ENCODE results near the gene LRRC37B. TPM values are rescaled to one million over a fixed set of nuclear protein-coding genes. Genes with fewer than 3 reads are reported as not detected.
"Not testable (repeated sequence)": the region's sequence is repeated elsewhere in the genome, so short reads cannot be mapped to it uniquely, and the experiment has no call there.

The LRRC37B gene
- total and polyA plus RNA-seq, 9 donors, result 12.1 to 23.8 (median 19.2) TPM

GRCh38 chr17:32066863-32067642 is 59.9 kb downstream of the LRRC37B start:
- peak in 1 of 3 donors; percentile 32 for TF ChIP-seq CTCF (IDR thresholded peaks at IDR 0.05)
- H3K27ac ChIP-seq; H3K4me1 ChIP-seq (ENCODE audit: insufficient read depth); H3K36me3 ChIP-seq; H3K4me3 ChIP-seq; intact Hi-C loops (cut with DNase I); H3K27me3 ChIP-seq; H3K9me3 ChIP-seq: not testable (repeated sequence)
- peak; percentile 40 to 67 (median 55) for DNase-seq
- 30 to 57% (median 47%) methylated on average over 13 to 25 of the region's 25 CpGs for WGBS, 3 donors

GRCh38 chr17:32069067-32069466 is 61.9 kb downstream of the LRRC37B start:
- intact Hi-C loops (cut with DNase I); H3K4me3 ChIP-seq; H3K9me3 ChIP-seq; H3K27me3 ChIP-seq; H3K27ac ChIP-seq; H3K36me3 ChIP-seq; DNase-seq; H3K4me1 ChIP-seq (ENCODE audit: insufficient read depth): not testable (repeated sequence)
- 66 to 75% (median 74%) methylated on average over 2 of the region's 2 CpGs for WGBS, 3 donors

GRCh38 chr17:32071961-32072360 is 64.8 kb downstream of the LRRC37B start:
- intact Hi-C loops (cut with DNase I); H3K27me3 ChIP-seq; H3K4me3 ChIP-seq; DNase-seq; H3K36me3 ChIP-seq; H3K27ac ChIP-seq; H3K9me3 ChIP-seq; H3K4me1 ChIP-seq (ENCODE audit: insufficient read depth): not testable (repeated sequence)
- WGBS, 3 donors, result 64 to 70% (median 66%) methylated on average over 3 of the region's 4 CpGs

- DNase-seq; intact Hi-C loops (cut with DNase I); H3K4me1 ChIP-seq (ENCODE audit: insufficient read depth); H3K9me3 ChIP-seq; H3K27ac ChIP-seq; H3K36me3 ChIP-seq; H3K4me3 ChIP-seq; H3K27me3 ChIP-seq: not testable (repeated sequence)
- WGBS, 3 donors, result 81 to 89% (median 88%) methylated on average over 3 to 4 of the region's 4 CpGs
These were observed 65.9 kb downstream of the LRRC37B start for GRCh38 chr17:32073131-32073530.

- H3K4me1 ChIP-seq (ENCODE audit: insufficient read depth); H3K4me3 ChIP-seq; H3K27me3 ChIP-seq; H3K27ac ChIP-seq; H3K36me3 ChIP-seq; intact Hi-C loops (cut with DNase I); H3K9me3 ChIP-seq: not testable (repeated sequence)
- 0 to 1% (median 0%) methylated on average over 9 to 10 of the region's 10 CpGs for WGBS, 3 donors
- peak; percentile 55 to 75 (median 68) for DNase-seq
These were observed 72.6 kb downstream of the LRRC37B start for GRCh38 chr17:32079753-32080152.

- H3K9me3 ChIP-seq; intact Hi-C loops (cut with DNase I); H3K27me3 ChIP-seq; H3K36me3 ChIP-seq; H3K4me1 ChIP-seq (ENCODE audit: insufficient read depth): not testable (repeated sequence)
- 1 to 3% (median 2%) methylated on average over 5 to 10 of the region's 17 CpGs for WGBS, 3 donors
- DNase-seq, result peak in 2 of 5 donors; percentile 34 to 46
- H3K4me3 ChIP-seq, result peak overlapping the region; percentile 40
- peak overlapping the region in 1 of 2 donors; percentile 75 for H3K27ac ChIP-seq
These were observed 76.4 kb downstream of the LRRC37B start for GRCh38 chr17:32083550-32083979.

GRCh38 chr17:32084003-32084941 is 77.1 kb downstream of the LRRC37B start:
- H3K27me3 ChIP-seq; intact Hi-C loops (cut with DNase I); H3K9me3 ChIP-seq; H3K36me3 ChIP-seq; H3K4me1 ChIP-seq (ENCODE audit: insufficient read depth): not testable (repeated sequence)
- peak overlapping the region; percentile 40 for H3K4me3 ChIP-seq
- 0% methylated on average over 4 to 11 of the region's 39 CpGs for WGBS, 3 donors
- DNase-seq, result peak; percentile 55 to 77 (median 66)
- peak overlapping the region in 1 of 2 donors; percentile 75 for H3K27ac ChIP-seq

- H3K9me3 ChIP-seq; H3K4me1 ChIP-seq (ENCODE audit: insufficient read depth); H3K27me3 ChIP-seq; DNase-seq; H3K36me3 ChIP-seq; H3K27ac ChIP-seq; intact Hi-C loops (cut with DNase I); H3K4me3 ChIP-seq: not testable (repeated sequence)
- WGBS, 3 donors, result 10 to 18% (median 16%) methylated on average over 14 to 22 of the region's 30 CpGs
These were observed 78.0 kb downstream of the LRRC37B start for GRCh38 chr17:32084942-32085829.

- H3K9me3 ChIP-seq; H3K4me1 ChIP-seq (ENCODE audit: insufficient read depth); DNase-seq; H3K27me3 ChIP-seq; H3K4me3 ChIP-seq; H3K36me3 ChIP-seq; H3K27ac ChIP-seq; intact Hi-C loops (cut with DNase I): not testable (repeated sequence)
- 90 to 98% (median 93%) methylated on average over 4 of the region's 4 CpGs for WGBS, 3 donors
These were observed 79.7 kb downstream of the LRRC37B start for GRCh38 chr17:32086833-32087232.

GRCh38 chr17:32092062-32092461 is 84.9 kb downstream of the LRRC37B start:
- H3K4me1 ChIP-seq (ENCODE audit: insufficient read depth); H3K27me3 ChIP-seq; H3K27ac ChIP-seq; H3K36me3 ChIP-seq; H3K4me3 ChIP-seq; intact Hi-C loops (cut with DNase I); DNase-seq; H3K9me3 ChIP-seq: not testable (repeated sequence)
- 70 to 94% (median 89%) methylated on average over 1 of the region's 1 CpG for WGBS, 3 donors

All from ovary (tissue), 9 donors.